VCaP (cell line): Measurements from ENCODE around the gene PPARD.

Source experiments
- H3K27ac ChIP-seq: fragments of 450-650 bp; 2 replicates; pipeline ENCODE4 v1.5.1; 2017
- CTCF ChIP-seq: fragments of 450-650 bp; conservative IDR thresholded peaks from 2 replicates; pipeline ENCODE4 v1.5.1; 2017; ENCODE audit warnings: mild to moderate bottlenecking, moderate library complexity

PPARD gene

GRCh38 chr6:35425284-35425683 lies 82.9 kb downstream of the PPARD start:
- H3K27ac ChIP-seq, result no peak overlapping the region
- TF ChIP-seq CTCF, result no peak

- no peak for TF ChIP-seq CTCF
- no peak overlapping the region for H3K27ac ChIP-seq
Measured at GRCh38 chr6:35426074-35426473, 83.7 kb downstream of the PPARD start.

GRCh38 chr6:35427435-35427834 lies 85.1 kb downstream of the PPARD start:
- no peak for TF ChIP-seq CTCF

GRCh38 chr6:35427851-35428321 lies 85.5 kb downstream of the PPARD start:
- no peak overlapping the region for H3K27ac ChIP-seq
- no peak for TF ChIP-seq CTCF

More at GRCh38 chr6:35427435-35427834, 85.1 kb downstream of the PPARD start:
- H3K27ac ChIP-seq, result no peak overlapping the region

GRCh38 chr6:35428421-35429149 lies 86.2 kb downstream of the PPARD start:
- no peak for TF ChIP-seq CTCF
- H3K27ac ChIP-seq, result no peak overlapping the region

GRCh38 chr6:35429463-35429862 lies 87.1 kb downstream of the PPARD start:
- TF ChIP-seq CTCF, result no peak
- H3K27ac ChIP-seq, result no peak overlapping the region

- H3K27ac ChIP-seq, result peak overlapping the region; percentile 39
- TF ChIP-seq CTCF, result no peak
Measured at GRCh38 chr6:35432291-35432690, 89.9 kb downstream of the PPARD start.

GRCh38 chr6:35432702-35433101 lies 90.3 kb downstream of the PPARD start:
- H3K27ac ChIP-seq, result peak overlapping the region; percentile 39
